HG03066 (cell line): ENCODE measurements around the gene RXFP4.
"Not testable (repeated sequence)": the region's sequence is repeated elsewhere in the genome, so short reads cannot be mapped to it uniquely, and the experiment has no call there.

Source experiments
- ATAC-seq: cut with Tn5 transposase; IDR thresholded peaks from one replicate; pipeline ENCODE4 v1.9.1; 2021; ENCODE audit warnings: low read depth; ENCODE audit not compliant: unreplicated experiment

Gene RXFP4, protein sequence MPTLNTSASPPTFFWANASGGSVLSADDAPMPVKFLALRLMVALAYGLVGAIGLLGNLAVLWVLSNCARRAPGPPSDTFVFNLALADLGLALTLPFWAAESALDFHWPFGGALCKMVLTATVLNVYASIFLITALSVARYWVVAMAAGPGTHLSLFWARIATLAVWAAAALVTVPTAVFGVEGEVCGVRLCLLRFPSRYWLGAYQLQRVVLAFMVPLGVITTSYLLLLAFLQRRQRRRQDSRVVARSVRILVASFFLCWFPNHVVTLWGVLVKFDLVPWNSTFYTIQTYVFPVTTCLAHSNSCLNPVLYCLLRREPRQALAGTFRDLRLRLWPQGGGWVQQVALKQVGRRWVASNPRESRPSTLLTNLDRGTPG

DNA sequence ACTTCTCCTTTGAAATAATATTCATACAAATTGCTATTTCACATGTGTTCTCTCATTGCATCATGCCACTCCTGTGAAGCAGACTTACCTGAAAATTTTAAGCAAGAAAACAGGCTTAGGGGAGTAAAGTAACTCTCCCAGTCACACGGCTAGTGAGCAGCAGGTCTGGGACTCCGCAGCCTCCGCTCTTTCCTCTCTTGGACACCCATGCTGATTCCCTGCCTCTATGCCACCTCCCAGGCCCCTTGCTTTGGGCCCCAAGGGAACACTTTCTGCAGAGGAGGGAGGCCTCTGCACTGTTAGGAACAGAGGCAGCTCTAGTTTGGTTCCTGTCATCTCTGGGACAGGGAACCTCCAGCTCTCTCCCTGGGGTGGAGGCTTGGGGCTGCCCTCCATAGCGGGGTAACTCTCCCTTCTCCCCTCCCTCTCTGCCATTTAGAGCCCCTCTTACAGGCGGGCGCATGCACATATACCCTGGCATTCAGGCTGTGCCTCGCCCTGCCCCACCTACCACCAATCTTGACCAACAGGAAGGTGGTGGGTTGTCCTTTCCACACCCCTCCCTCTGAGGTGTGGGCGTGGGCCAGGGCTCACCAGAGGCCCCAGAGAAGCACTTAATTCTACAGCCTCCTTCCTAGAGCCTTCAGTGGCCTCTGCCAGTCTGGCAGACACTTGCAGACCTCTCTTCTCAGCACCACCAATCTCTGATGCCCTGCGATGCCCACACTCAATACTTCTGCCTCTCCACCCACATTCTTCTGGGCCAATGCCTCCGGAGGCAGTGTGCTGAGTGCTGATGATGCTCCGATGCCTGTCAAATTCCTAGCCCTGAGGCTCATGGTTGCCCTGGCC lies at the start of gene RXFP4:
TSS of gene RXFP4 (plus strand) at position 646 of the 852 bp plus-strand sequence. CDS start at position 718, 72 bp downstream.
- no peak for ATAC-seq

DNA sequence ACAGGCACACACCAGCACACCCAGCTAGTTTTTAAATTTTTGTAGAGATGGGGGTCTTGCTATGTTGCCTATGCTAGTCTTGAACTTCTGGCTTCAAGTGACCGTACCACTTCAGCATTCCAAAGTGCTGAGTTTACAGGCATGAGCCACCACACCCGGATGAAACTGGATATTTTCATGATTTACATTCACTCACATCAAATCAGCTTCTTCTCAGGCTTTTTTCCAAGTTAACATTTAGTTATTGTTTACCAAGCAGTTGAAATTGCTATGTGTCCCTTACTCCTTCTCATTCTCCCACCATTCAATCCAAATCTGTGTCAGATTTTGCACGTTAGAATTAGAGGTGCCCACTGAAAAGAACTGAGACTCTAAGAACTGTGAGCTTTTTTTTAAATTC lies 48.6 kb upstream of the RXFP4 start:
- ATAC-seq: no peak

DNA sequence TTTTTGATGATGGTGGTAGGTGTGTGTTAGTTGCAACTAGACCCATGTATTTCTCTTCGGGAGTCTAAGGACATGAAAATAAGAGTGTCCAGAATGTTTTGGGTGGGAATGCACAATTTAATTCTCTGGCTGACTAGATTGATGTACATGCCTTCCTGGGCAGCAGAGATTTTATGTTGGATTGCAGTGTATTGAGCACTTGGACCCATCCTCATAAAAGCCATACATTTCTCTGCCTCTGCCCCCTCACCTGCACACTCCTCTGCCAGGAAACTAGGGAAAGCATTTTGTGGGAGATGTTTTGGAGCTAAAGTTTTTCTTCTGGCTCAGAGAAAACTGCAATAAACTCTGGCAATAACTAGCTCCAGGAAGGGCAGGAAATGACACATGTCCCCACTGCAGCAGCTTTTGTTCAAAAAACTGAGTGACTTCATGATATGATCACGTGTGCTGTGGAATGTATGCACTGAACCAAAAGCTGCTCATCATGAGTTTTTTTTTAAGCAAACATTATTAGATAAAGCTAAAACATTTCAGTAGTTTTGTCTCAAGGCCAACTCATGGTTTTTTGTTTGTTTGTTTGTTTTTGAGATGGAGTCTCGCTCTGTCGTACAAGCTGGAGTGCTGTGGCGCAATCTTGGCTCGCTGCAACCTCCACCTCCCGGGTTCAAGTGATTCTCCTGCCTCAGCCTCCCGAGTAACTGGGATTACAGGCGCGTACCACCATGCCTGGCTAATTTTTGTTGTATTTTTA lies 47.9 kb upstream of the RXFP4 start:
- ATAC-seq: no peak

DNA sequence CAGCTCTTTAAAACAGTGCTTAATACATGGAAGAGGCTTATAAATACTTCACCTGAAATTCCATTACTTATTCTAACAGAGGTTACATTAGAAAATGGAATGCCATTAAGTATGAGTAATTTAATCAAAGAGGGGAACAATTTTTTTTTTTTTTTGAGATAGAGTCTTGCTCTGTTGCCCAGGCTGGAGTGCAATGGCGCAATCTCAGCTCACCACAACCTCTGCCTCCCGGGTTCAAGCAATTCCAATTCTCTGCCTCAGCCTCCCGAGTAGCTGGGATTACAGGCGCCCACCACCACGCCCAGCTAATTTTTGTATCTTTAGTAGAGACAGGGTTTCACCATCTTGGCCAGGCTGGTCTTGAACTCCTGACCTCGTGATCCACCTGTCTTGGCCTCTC lies 45.8 kb upstream of the RXFP4 start:
- not testable (repeated sequence) for ATAC-seq

DNA sequence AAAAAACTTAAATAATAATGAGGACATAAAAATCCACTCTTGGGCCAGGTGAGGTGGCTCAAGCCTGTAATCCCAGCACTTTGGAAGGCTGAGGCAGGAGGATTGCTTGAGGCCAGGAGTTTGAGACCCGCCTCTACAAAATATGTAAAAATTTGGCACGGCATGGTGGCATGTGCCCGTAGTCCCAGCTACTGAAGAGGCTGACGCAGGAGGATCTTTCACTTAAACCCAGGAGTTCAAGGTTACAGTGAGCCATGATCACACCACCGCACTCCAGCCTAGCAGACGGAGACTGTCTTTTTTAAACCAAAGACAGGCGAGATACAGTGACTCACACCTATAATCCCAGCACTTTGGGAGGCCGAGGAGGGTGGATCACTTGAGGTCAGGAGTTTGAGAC lies 45.0 kb upstream of the RXFP4 start:
- ATAC-seq: not testable (repeated sequence)

DNA sequence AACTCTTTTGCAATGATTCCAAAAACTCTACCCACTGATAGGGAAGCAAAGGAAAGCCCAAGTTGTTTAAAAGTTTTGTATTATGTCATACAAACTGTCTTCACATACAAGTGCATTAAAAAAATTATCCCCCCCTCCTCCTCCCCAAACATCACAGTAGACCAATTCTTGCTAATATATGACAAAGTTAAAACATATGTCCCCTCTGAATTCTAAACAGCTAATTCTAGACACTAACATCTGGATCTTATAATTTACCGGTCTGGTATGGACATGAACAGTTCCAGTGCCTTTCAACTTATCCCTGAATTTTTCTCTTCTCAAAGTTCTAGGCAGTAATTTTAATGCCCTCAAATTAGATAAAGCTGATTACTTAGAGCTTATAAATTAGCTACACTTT lies 43.7 kb upstream of the RXFP4 start:
- ATAC-seq: no peak

DNA sequence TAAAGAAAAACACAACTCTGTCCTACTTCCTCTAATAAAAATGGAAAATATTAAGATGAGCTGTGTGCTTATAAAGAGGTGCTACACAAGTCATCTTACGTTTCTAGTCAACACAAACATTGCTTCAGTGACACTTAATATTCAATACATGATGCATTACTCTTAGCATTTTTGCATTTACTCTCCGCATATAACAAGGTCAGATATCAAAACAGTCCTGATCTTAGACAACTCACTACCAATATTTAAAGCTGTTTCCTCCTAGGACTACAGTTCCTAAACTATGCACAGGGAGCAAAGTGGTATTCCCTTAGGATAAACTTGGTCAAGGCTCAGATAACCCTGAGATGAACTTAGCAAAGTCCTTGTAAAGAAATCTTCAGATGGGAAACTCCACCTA lies 42.5 kb upstream of the RXFP4 start:
- ATAC-seq: no peak

DNA sequence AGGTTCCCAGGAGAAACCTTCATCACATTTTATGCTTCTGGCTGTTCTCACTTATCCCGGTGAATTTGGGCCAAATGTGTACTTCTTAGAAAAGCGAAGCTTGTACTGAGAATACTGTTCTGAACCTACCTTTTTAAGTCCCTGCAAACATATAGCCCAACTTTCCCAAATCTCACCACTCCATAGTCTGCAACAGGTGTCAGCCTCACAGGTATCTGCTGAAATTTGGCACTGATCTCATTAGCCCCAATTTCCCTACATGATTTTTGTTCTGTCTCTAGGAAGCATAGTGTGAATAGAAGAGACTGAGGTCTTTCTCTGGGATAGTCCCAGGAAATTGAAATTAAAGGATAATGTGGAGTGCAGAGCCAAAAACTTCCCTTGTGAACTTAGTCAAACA lies 41.8 kb upstream of the RXFP4 start:
- ATAC-seq: no peak

DNA sequence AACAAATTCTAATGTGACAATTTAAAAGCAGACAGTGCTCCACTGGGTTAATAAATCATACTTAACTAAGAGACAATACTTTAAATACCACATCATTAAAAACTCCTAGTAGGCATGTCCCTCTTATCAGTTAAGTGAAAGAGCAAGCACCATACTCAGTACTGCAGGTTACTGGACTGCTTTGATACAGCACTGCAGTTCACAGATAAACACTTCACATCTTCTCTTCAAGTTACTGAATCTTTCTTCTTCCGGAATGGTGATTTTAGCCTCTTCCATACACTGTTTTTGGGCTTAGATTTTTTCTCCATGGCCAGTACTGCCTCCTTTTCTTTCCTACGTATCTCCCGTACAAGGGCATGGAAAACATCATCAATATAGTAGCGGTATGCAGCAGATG lies 41.3 kb upstream of the RXFP4 start:
- no peak for ATAC-seq

DNA sequence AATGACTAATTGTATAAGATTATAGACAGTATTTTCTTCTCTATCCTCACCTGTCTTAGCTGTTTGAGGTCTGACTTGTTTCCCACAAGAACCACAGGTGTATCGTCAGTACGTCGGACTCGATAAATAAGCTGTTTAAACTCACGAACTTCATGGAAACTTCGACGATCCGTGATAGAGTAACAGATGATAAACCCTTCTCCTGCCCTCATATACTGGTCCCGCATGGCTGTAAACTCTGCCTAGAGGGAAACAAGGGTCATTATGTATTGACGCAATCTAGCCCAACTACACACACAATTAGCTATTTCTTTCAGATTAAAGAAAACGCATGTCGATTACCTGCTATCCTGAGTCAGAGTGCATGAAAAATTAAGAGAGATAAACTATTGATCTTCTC lies 37.2 kb upstream of the RXFP4 start:
- ATAC-seq: no peak

DNA sequence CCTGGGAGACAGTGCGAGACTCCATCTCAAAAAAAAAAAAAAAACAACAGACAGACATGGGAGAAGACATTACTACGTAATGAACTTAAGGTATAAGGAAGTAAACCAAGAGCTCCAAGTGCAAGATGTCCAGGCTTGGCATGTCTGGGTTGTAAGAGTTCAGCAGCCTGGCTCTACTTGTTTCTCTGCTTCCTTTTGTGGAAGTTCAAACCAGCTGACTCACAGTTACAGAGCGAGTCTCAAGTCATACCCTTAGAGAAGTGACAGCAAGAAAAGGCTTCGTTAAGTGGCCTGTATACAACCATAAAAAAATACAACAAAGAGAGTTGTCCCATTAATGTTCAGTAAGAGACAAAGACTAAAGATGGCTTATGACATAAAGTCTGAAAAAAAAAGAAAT lies 31.5 kb upstream of the RXFP4 start:
- no peak for ATAC-seq

DNA sequence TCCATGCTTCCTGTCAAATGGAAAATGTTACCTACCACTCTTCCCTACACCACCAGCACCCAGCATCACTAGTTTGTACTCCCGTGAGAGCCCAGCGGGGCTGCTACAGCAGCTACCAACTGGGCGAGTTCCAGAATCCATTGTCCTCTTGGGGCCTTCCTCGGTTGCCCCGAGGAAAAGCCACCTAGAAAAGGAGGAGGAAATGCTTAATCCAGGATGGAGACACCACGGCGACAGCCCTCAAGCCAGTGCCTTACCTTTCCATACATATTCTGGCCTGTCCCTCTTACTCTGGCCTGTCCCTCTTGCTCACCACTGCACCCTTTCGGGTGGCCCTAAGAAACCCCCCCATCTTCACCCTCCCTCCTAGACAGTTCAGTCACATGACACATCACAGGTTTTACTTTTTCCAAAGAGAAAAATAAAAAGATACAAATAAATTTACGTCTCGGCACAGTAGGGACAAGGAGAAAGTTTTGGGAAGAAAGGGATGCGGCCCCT lies 30.8 kb upstream of the RXFP4 start:
- ATAC-seq: peak; percentile 34

DNA sequence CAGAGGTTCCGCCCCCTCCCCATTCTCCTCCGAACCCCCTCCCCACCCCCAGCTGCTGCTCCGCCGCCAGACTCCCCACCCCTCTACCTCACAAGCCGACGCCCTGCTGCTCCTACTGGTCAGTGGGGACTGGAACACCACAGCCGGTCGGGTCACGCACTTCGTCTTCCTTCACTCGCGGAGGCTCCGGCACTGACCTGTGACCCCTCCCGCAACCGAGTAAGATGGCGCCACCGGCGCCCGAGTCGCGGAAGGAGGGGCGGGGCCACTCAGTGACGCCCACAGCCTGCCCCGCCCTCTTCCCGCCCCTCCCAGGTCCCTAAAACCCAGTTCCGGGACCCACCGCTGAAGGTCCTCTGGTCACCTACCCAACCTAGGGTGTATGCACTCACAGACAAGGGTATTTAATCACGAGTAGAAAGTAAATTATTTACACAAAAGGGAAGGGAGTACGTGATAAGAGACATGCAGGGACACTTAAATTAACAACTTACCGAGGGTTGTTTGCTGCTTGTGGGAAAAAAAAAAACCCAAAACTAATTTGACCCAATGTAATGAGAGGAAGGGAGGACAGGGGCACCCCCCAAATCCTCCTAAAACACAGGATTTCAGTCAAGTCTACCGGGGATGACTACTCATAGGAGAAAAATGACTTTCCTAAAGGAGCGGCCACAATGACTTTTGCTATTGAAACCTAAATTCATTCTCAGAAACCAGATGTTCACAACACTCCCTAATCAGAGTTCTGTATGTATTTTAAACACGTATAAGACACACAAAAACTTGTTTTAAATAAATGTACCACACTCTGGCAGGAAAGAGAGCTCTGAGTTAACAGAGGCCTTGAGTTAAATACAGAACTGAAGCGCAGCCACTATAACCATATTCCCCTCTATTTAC lies 30.0 kb upstream of the RXFP4 start, which contains the start of gene RIT1:
TSS of gene RIT1 (minus strand) at position 194 of the 900 bp plus-strand sequence. CDS start 588 bp downstream, outside the sequence.
- peak; percentile 72 for ATAC-seq

DNA sequence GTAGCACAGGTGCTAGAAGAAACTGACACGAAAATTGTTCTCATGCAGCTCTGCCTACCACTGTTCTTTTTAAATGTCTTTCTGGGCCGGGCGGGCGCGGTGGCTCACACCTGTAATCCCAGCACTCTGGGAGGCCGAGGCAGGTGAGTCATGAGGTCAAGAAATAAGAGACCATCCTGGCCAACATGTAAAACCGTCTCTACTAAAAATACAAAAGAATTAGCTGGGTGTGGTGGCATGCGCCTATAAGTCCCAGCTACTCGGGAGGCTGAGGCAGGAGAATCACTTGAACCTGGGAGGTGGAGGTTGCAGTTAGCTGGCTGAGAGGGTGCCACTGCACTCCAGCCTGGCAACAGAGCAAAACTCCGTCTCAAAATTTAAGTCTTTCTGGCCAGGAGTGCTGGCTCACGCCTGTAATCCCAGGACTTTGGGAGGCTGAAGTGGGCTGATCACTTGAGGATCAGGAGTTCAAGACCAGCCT lies 29.3 kb upstream of the RXFP4 start:
- ATAC-seq: no peak

DNA sequence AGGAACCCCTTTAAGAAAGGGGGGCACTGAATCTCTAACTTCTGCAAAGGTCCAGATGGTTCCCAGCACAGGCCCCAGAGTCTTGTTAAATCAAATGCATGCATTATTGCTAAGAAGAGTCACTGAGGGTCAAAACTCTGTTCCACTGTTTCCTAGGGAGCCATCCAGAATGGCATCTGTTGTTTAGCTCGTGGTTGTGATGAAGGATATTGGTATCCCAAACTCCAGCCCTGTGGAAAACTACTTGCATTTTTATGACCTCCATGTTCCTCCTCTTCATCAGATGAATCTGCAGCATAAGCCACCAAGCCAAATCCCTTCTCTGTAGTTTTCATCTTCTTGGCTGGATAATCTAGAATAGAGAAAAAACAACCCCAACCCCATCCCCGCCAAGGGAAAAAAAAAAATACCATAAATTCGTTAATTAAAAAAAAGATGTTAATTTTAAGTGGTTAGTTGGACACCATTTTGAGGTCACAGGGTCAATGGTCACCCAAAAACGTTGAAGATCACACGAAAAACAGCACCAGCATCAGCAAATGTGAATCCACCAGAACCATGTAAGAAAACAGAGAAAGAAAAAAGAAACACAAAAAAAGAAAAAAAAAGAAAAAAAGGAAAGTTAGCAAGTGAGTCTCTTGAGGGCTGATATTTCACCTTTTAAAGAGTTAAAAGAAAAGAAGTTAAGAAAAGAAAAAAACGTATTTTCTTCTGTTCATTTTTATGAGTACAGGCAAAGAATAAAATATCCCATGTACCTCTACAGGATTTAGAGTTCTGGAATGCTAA lies 27.3 kb upstream of the RXFP4 start:
- no peak for ATAC-seq

DNA sequence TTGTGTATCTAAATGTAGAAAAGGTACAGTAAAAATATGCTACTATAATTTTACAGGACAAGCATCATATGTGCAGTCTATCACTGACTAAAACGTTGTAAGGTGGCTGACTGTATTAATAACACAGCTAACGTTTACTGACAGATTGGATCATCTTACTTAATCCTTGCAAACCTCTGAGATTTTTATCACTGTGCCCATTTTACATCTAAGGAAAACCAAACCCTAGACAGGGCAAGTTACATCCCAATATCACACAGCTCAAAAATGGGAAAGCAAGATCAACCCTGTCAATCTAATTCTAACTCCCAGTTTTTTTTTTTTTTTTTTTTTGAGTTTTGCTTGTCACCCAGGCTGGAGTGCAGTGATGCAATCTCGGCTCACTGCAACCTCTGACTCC lies 22.8 kb upstream of the RXFP4 start:
- no peak for ATAC-seq

DNA sequence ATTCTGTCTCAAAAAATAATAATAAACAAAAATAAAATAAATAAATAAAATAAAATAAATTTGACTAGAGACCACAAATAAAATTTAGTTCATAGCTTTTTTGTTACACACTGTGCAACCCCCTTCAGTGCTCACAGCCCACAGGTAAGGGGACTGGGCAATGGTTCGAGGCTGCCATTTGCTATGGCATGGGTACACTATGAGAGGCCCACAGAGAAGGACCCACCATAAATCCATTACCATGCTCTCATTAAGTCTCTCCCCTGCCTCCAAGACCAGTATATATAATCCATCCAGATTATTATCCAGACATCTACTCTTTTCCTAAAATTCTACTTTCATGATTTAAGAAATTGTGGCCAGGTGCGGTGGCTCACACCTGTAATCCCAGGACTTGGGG lies 21.6 kb upstream of the RXFP4 start:
- ATAC-seq: no peak

DNA sequence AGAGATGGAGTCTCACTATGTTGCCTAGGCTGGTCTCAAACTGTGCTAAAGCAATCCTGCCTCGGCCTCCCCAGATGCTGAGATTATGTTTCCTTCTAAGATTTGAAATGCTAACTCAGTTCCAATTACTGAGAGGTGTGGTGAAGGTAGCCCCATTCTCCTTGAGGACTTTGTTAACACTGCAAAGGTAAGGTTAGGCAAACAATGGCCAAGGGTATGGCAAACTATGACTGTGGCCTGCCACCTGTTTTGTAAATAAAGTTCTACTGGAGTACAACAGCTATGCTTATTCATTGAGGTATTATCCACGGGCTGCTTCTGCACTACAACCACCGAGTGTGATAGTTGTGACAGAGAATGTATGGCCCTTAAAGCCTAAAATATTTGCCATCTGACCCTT lies 20.7 kb upstream of the RXFP4 start:
- no peak for ATAC-seq

DNA sequence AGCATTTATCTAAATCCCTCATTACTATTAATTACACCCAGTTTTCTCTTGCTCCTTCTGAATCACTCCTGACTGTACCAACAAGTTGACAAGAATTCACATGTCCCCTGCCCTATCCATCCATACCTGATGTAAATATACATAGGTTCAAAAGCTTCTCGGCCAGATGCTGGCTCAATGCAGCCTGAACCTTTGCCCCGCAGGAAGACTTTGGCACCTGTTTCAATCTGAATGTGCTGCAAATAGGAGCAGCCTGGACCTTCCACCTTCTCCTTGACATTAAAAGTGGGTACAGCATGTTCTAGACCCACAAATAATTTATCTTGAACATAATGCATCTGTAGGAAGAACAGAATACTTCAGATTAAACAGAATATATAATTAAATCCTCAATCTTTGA lies 15.9 kb upstream of the RXFP4 start:
- no peak for ATAC-seq
